ENCODE measurements around the gene ATG9B.

DNA sequence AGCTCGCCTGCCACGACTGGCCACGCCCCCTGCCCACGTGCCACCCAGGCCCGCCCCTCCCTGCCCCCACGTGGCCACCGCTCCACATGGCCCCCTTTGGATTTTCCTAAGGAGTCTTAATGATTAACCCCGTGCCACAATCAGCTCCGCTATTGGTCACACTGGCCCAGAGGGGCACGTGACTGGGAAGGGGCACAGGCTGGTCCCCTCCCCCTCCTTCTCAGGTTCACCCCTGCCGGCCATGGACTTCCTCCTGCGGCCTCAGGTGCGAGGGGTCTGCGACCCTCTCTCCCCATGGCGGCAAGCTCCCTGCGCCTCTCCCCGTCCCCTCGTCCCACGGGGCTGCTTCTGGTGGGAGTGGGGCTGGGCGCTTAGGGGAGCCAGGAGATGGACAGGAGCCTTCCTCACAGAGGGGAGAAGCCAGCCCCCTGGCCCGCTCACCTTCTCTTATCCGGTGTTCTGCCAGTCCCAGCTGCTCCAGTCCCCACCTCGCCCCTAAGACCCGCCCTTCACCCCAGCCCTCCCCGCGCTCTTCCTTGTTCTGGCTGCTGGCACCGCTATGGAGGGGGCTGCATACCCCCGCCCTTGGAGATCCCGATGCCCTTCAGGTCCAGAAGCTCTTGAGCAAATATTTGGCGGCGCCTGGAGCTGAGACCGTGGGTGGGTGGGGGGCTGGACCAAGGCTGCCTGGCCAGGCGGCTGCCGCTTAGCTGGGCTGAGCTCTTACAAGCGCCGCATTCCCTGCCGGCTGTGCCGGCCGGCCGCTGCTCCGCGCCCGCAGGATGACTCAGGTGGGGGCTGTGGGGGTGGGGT is 38.3 kb upstream of the ATG9B start:
- TF ChIP-seq CTCF (IDR thresholded peaks at IDR 0.05) (no peak), POLR2A (IDR thresholded peaks at IDR 0.05) (no peak), EP300 (IDR thresholded peaks at IDR 0.05) (no peak), POLR2AphosphoS5 (IDR thresholded peaks at IDR 0.05) (no peak)

Measured in gastroesophageal sphincter (tissue), 3 donors.